Stimulated activated naive CD8-positive, alpha-beta T cell treated with anti-CD3 and anti-CD28 coated beads, Interleukin-15, amount 100 ng/mL, for 72 hours (primary cell): ENCODE results near the gene SELENOO.

Source experiments
- ATAC-seq: fragments of 150-1000 bp; cut with Tn5 transposase; 2 replicates; pipeline ENCODE4 v1.10.0; 2021; ENCODE audit warnings: mild to moderate bottlenecking, moderate library complexity
- DNase-seq, 2 donors: peaks; one replicate each; pipeline ENCODE4 v3.0.0; 2021 to 2022
- H3K27ac Mint-ChIP-seq, 2 donors: one replicate each; pipeline ENCODE4 v1.8.0; 2022; ENCODE audit warnings: mild to moderate bottlenecking in 2 of 2, mixed read lengths in 2 of 2, moderate library complexity in 2 of 2
- H3K27me3 Mint-ChIP-seq: one replicate; pipeline ENCODE4 v1.8.0; 2022; ENCODE audit warnings: mixed read lengths
- H3K4me1 Mint-ChIP-seq: one replicate; pipeline ENCODE4 v1.8.0; 2022; ENCODE audit warnings: mild to moderate bottlenecking, mixed read lengths
- H3K4me3 Mint-ChIP-seq, 2 donors: one replicate each; pipeline ENCODE4 v1.8.0; 2022; ENCODE audit warnings: mild to moderate bottlenecking in 2 of 2, mixed read lengths in 2 of 2, moderate library complexity in 1 of 2
- H3K9me3 Mint-ChIP-seq, 2 donors: one replicate each; pipeline ENCODE4 v1.8.0; 2022; ENCODE audit warnings: mixed read lengths in 2 of 2

Gene SELENOO

GRCh38 chr22:50189184-50189848 is 11.5 kb upstream of the SELENOO start:
- Mint-ChIP-seq H3K27me3 (peaks cover 6% of the 10 kb centered on the region), H3K9me3 (no peaks in the 10 kb centered on the region), H3K27ac (peak overlapping the region; percentile 88 to 95), H3K4me1 (peaks cover 79% of the 10 kb centered on the region), H3K4me3 (peak overlapping the region; percentile 60 to 96)
- DNase-seq (no peak), ATAC-seq (no peak)

GRCh38 chr22:50189849-50190181 is 11.0 kb upstream of the SELENOO start:
- ATAC-seq (peak; percentile 0), DNase-seq (no peak)
- peak overlapping the region; percentile 89 to 96 for H3K4me3 Mint-ChIP-seq
- H3K4me1 Mint-ChIP-seq, result peaks cover 79% of the 10 kb centered on the region
- H3K9me3 Mint-ChIP-seq, result no peaks in the 10 kb centered on the region
- peaks cover 1% of the 10 kb centered on the region for H3K27me3 Mint-ChIP-seq
- peak overlapping the region; percentile 20 to 95 for H3K27ac Mint-ChIP-seq

GRCh38 chr22:50190182-50190940 is 10.4 kb upstream of the SELENOO start:
- Mint-ChIP-seq H3K9me3 (no peaks in the 10 kb centered on the region), H3K27ac (peak overlapping the region; percentile 81 to 97), H3K4me3 (peak overlapping the region; percentile 89 to 96), H3K4me1 (peaks cover 82% of the 10 kb centered on the region), H3K27me3 (no peaks in the 10 kb centered on the region)
- DNase-seq, result peak; percentile 77 to 80
- ATAC-seq, result peak; percentile 57

GRCh38 chr22:50190941-50191741 is 9.7 kb upstream of the SELENOO start:
- Mint-ChIP-seq H3K27me3 (no peaks in the 10 kb centered on the region), H3K4me3 (peak overlapping the region; percentile 89 to 96), H3K4me1 (peaks cover 82% of the 10 kb centered on the region), H3K27ac (peak overlapping the region; percentile 95 to 97), H3K9me3 (no peaks in the 10 kb centered on the region)
- ATAC-seq (peak; percentile 71), DNase-seq (peak; percentile 65 to 75)

- DNase-seq (peak in 1 of 2 donors; percentile 55), ATAC-seq (peak; percentile 18)
- Mint-ChIP-seq H3K4me1 (peaks cover 71% of the 10 kb centered on the region), H3K9me3 (no peaks in the 10 kb centered on the region), H3K27me3 (no peaks in the 10 kb centered on the region), H3K4me3 (peak overlapping the region; percentile 89 to 96), H3K27ac (peak overlapping the region; percentile 77 to 91)
These were observed 8.2 kb upstream of the SELENOO start for GRCh38 chr22:50192436-50193204.

GRCh38 chr22:50193621-50194020 is 7.2 kb upstream of the SELENOO start:
- Mint-ChIP-seq H3K4me3 (peak overlapping the region in 1 of 2 donors; percentile 4), H3K27ac (no peak overlapping the region), H3K9me3 (no peaks in the 10 kb centered on the region), H3K4me1 (peaks cover 61% of the 10 kb centered on the region), H3K27me3 (no peaks in the 10 kb centered on the region)
- DNase-seq, result no peak
- ATAC-seq, result no peak

- peak overlapping the region in 1 of 2 donors; percentile 37 for H3K4me3 Mint-ChIP-seq
- DNase-seq (no peak), ATAC-seq (no peak)
- no peaks in the 10 kb centered on the region for H3K27me3 Mint-ChIP-seq
- no peaks in the 10 kb centered on the region for H3K9me3 Mint-ChIP-seq
- H3K4me1 Mint-ChIP-seq, result peaks cover 59% of the 10 kb centered on the region
- no peak overlapping the region for H3K27ac Mint-ChIP-seq
These were observed 6.6 kb upstream of the SELENOO start for GRCh38 chr22:50194037-50194805.

GRCh38 chr22:50196256-50196655 is 4.6 kb upstream of the SELENOO start:
- Mint-ChIP-seq H3K27me3 (no peaks in the 10 kb centered on the region), H3K9me3 (no peaks in the 10 kb centered on the region), H3K4me3 (no peak overlapping the region), H3K4me1 (peaks cover 55% of the 10 kb centered on the region), H3K27ac (peak overlapping the region in 1 of 2 donors; percentile 67)
- DNase-seq (no peak), ATAC-seq (no peak)

GRCh38 chr22:50197000-50197800 is 3.6 kb upstream of the SELENOO start:
- Mint-ChIP-seq H3K4me3 (no peak overlapping the region), H3K27me3 (no peaks in the 10 kb centered on the region), H3K27ac (no peak overlapping the region), H3K4me1 (peaks cover 51% of the 10 kb centered on the region), H3K9me3 (no peaks in the 10 kb centered on the region)
- no peak for DNase-seq
- no peak for ATAC-seq

- ATAC-seq, result no peak
- Mint-ChIP-seq H3K27ac (no peak overlapping the region), H3K9me3 (no peaks in the 10 kb centered on the region), H3K4me1 (peaks cover 49% of the 10 kb centered on the region), H3K27me3 (no peaks in the 10 kb centered on the region), H3K4me3 (no peak overlapping the region)
- DNase-seq, result no peak
These were observed 2.8 kb upstream of the SELENOO start for GRCh38 chr22:50197856-50198623.

GRCh38 chr22:50198624-50199017 is 2.2 kb upstream of the SELENOO start:
- no peaks in the 10 kb centered on the region for H3K27me3 Mint-ChIP-seq
- ATAC-seq, result no peak
- H3K9me3 Mint-ChIP-seq, result no peaks in the 10 kb centered on the region
- H3K27ac Mint-ChIP-seq, result peak overlapping the region in 1 of 2 donors; percentile 6
- DNase-seq, result no peak
- no peak overlapping the region for H3K4me3 Mint-ChIP-seq
- peaks cover 44% of the 10 kb centered on the region for H3K4me1 Mint-ChIP-seq

- H3K4me1 Mint-ChIP-seq, result peaks cover 43% of the 10 kb centered on the region
- peak overlapping the region; percentile 78 to 87 for H3K4me3 Mint-ChIP-seq
- no peaks in the 10 kb centered on the region for H3K27me3 Mint-ChIP-seq
- DNase-seq (no peak), ATAC-seq (no peak)
- H3K9me3 Mint-ChIP-seq, result no peaks in the 10 kb centered on the region
- H3K27ac Mint-ChIP-seq, result peak overlapping the region in 1 of 2 donors; percentile 34
These were observed 1.5 kb upstream of the SELENOO start for GRCh38 chr22:50199251-50199721.

GRCh38 chr22:50199829-50200460 is 866 bp upstream of the SELENOO start:
- H3K27me3 Mint-ChIP-seq, result no peaks in the 10 kb centered on the region
- peak; percentile 3 for ATAC-seq

More at GRCh38 chr22:50199829-50200460, 866 bp upstream of the SELENOO start:
- Mint-ChIP-seq H3K27ac (peak overlapping the region in 1 of 2 donors; percentile 71), H3K4me1 (peaks cover 40% of the 10 kb centered on the region), H3K9me3 (no peaks in the 10 kb centered on the region), H3K4me3 (peak overlapping the region; percentile 78 to 87)
- no peak for DNase-seq
